ENCODE results near the gene PPP4C.

PPP4C gene

GRCh38 chr16:30054959-30055553 lies 20.7 kb upstream of the PPP4C start:
- DNase-seq (ENCODE audit: low read depth): no peak

DNA sequence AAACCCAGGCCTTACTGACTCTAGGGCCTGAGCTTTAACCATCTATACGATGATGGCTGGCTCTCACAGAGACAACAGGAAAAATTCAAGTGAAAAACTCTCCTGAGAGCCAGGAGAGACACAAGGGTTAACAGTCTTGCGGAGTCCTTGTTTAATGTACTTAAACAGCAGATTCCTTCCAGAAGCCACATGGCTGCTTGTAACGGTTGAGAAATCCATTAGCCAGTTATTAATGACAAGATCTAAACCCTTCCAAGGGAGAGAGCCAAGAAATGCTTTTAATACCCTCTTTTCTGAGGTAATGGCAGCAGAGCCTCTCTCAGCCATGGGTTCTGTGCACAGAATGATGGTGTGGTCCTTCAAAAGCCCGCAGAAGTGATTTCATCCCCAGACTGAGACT lies 15.4 kb upstream of the PPP4C start:
- TF ChIP-seq CTCF (conservative IDR thresholded peaks at IDR 0.05; ENCODE audit: low read depth, low read length): no peak
- H3K4me3 ChIP-seq (ENCODE audit: low read depth, low read length): no peak overlapping the region
- DNase-seq (ENCODE audit: low read depth): no peak

More at GRCh38 chr16:30054959-30055553, 20.7 kb upstream of the PPP4C start:
- TF ChIP-seq CTCF (conservative IDR thresholded peaks at IDR 0.05; ENCODE audit: low read depth, low read length): peak; percentile 73
- H3K4me3 ChIP-seq (ENCODE audit: low read depth, low read length): no peak overlapping the region

DNA sequence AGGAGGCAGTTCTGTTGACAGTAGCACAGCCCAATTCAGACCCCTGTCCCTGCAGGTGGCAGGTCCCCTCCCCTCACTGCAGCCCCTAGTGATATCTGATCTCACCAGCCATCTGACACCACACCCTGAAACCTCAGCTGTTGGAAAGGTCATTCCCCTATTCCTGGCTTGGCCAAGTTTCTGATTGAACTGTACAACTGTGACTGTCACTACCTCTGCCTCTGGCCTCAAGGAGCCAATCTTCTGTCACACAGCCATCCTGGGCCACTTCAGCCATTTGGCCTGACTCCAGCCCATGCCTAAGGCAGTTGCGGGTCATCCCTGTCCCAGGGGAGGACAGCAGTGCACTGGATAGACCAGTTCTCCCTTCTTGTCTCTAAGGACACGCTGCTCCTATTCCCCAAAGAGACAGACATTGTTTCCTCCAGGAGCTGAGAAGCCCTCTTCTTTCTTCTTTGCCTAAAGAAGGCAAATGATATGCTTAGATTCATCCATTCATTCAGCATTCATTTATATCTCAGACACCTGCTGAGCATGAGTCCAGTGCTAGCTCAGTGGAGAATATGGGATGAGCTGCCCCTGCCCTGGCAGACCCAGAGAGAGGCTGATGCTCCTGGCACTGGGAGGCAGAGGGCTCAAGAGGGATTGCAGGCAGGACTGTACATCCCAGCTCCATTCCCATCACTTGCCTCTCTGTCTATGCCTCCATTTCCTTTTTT lies 14.8 kb upstream of the PPP4C start:
- no peak for DNase-seq (ENCODE audit: low read depth)
- no peak overlapping the region for H3K4me3 ChIP-seq (ENCODE audit: low read depth, low read length)
- no peak for TF ChIP-seq CTCF (conservative IDR thresholded peaks at IDR 0.05; ENCODE audit: low read depth, low read length)

DNA sequence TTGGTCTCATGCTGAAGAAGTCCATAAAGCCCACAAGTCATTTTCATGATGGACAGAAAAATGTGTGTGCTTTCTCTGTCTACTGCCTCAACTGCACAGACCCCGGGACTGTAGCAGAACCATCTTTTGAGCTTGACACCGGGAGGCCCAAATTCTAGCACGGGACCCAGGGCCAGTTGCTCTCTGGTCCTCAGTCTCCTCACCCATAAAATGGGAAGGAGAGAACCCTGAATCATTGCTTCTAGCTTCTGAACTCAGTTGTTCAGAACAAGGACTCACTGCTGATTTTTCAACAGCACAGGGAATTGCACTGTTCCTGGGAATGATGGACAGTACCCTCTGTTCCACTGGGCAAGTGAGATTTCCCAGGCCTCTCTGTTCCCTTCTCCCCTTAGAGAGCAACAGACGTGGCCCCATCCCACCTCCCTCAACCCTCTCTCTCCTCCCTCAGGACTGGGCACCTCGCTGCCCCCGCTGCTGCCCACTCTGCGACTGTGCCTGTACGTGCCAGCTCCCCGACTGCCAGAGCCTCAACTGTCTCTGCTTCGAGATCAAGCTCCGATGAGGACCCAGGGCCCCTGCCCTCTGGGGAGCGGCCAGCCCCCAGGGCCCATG lies 12.4 kb upstream of the PPP4C start:
- no peak for TF ChIP-seq CTCF (conservative IDR thresholded peaks at IDR 0.05; ENCODE audit: low read depth, low read length)
- no peak for DNase-seq (ENCODE audit: low read depth)
- H3K4me3 ChIP-seq (ENCODE audit: low read depth, low read length): peak overlapping the region; percentile 100

- peak overlapping the region; percentile 100 for H3K4me3 ChIP-seq (ENCODE audit: low read depth, low read length)
- peak; percentile 42 for TF ChIP-seq CTCF (conservative IDR thresholded peaks at IDR 0.05; ENCODE audit: low read depth, low read length)
- peak; percentile 63 for DNase-seq (ENCODE audit: low read depth)
These were observed 11.7 kb upstream of the PPP4C start for GRCh38 chr16:30063893-30064728.

DNA sequence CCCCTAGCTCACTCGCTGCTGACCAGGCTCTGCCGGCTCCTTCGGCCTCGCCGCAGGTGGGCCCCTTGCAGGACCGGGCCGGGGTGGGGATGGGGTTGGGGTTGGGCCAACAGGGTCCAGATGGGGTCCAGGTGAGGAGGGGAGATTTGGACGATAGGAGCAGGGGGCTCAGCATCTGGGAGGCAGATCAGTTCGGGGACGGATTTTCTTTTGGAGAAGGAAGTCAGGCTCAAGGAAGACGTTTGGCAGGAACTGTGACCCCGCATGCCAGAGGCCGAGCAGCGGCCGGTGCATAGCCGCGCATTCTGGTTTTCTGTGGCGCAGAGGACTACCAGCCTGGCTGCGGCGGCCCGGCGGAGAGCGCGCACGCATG lies 11.1 kb upstream of the PPP4C start:
- no peak for TF ChIP-seq CTCF (conservative IDR thresholded peaks at IDR 0.05; ENCODE audit: low read depth, low read length)
- no peak for DNase-seq (ENCODE audit: low read depth)
- H3K4me3 ChIP-seq (ENCODE audit: low read depth, low read length): peak overlapping the region; percentile 100

All from choroid plexus epithelial cell (primary cell).